ENCODE results near the gene MTX2. TPM values are rescaled to one million over a fixed set of nuclear protein-coding genes. Genes with fewer than 3 reads are reported as not detected.

Gene MTX2
- total RNA-seq, 3 donors from 2014 or later (not counting 1 experiment from before 2014, with no cell fraction given): 3.8 to 8.7 (median 7.7) TPM

DNA sequence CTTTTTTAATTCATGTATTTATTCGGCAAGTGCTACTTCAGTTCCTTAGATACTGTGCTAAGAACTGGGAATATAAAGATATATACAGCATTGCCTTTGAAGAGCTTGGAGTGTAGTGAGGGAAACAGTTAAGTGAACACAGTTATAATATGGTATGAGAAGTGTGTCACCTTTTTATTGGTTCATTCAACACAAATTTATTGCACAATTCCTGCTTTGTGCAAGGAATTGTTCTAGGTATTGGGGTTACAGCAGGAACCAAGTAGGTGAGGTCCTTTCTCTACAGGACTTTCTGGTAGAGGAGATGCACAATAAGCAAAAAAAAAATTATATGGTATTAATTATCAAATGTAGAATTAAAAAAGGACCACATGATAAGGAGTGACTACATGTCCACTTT is 65.5 kb downstream of the MTX2 start:
- WGBS (ENCODE audit: insufficient coverage): no CpG with 5 or more reads among the region's 1 CpG
- no peak for DNase-seq

DNA sequence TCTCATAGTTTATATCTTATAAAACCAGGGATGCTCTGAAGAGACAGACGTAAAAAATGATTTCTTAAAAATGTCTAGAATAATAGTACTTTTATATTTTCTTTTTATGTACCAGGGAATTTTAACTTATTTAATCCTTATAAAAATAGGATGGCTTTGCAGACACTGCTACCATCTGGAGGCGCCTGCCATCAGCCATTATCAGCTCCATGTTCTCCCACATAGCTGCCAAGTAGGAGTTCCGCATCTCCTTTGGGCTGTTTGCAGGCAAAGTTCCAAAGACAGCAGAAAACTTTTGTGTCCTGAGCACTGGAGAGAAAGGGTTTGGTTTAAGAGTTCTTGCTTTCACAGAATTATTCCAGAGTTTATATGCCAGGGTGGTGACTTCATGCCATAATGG is 69.2 kb downstream of the MTX2 start:
- no peak overlapping the region for H3K27ac Mint-ChIP-seq
- TF ChIP-seq, protein P1, sequence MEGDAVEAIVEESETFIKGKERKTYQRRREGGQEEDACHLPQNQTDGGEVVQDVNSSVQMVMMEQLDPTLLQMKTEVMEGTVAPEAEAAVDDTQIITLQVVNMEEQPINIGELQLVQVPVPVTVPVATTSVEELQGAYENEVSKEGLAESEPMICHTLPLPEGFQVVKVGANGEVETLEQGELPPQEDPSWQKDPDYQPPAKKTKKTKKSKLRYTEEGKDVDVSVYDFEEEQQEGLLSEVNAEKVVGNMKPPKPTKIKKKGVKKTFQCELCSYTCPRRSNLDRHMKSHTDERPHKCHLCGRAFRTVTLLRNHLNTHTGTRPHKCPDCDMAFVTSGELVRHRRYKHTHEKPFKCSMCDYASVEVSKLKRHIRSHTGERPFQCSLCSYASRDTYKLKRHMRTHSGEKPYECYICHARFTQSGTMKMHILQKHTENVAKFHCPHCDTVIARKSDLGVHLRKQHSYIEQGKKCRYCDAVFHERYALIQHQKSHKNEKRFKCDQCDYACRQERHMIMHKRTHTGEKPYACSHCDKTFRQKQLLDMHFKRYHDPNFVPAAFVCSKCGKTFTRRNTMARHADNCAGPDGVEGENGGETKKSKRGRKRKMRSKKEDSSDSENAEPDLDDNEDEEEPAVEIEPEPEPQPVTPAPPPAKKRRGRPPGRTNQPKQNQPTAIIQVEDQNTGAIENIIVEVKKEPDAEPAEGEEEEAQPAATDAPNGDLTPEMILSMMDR (IDR thresholded peaks at IDR 0.05): no peak
- DNase-seq: no peak
- Histone ChIP-seq H3K9me3 (ENCODE audit: control insufficient read depth, insufficient read depth, low read length) (no peaks in the 10 kb centered on the region), H3K27ac (ENCODE audit: low read length) (no peak overlapping the region), H3K27me3 (ENCODE audit: control insufficient read depth, insufficient read depth, low read length) (no peaks in the 10 kb centered on the region), H3K36me3 (ENCODE audit: control insufficient read depth, insufficient read depth, low read length) (peaks cover 4% of the 10 kb centered on the region), H3K4me1 (ENCODE audit: control insufficient read depth, insufficient read depth, low read length) (no peaks in the 10 kb centered on the region), H3K4me3 (ENCODE audit: low read length) (no peak overlapping the region)
- WGBS (ENCODE audit: insufficient coverage): 100% methylated on average over 2 of the region's 3 CpGs
- no peak for ATAC-seq
- H3K4me3 Mint-ChIP-seq: no peak overlapping the region
- H3K36me3 Mint-ChIP-seq: peaks cover 8% of the 10 kb centered on the region
- H3K4me1 Mint-ChIP-seq: no peaks in the 10 kb centered on the region
- H3K27me3 Mint-ChIP-seq (ENCODE audit: low read depth in 2 of 2): no peaks in the 10 kb centered on the region
- intact Hi-C loops (cut with micrococcal nuclease): no loop called here
- H3K9me3 Mint-ChIP-seq: peaks cover 0 to 2% of the 10 kb centered on the region in 2 donors

More for the DNA sequence above, 65.5 kb downstream of the MTX2 start:
- no peaks in the 10 kb centered on the region for H3K4me1 ChIP-seq (ENCODE audit: control insufficient read depth, insufficient read depth, low read length)
- Mint-ChIP-seq H3K4me3 (no peak overlapping the region), H3K36me3 (peaks cover 12% of the 10 kb centered on the region), H3K27me3 (ENCODE audit: low read depth in 2 of 2) (no peaks in the 10 kb centered on the region), H3K4me1 (no peaks in the 10 kb centered on the region), H3K27ac (no peak overlapping the region), H3K9me3 (peaks cover 0 to 2% of the 10 kb centered on the region in 2 donors)
- H3K9me3 ChIP-seq (ENCODE audit: control insufficient read depth, insufficient read depth, low read length): no peaks in the 10 kb centered on the region
- intact Hi-C loops (cut with micrococcal nuclease): no loop called here
- H3K27me3 ChIP-seq (ENCODE audit: control insufficient read depth, insufficient read depth, low read length): no peaks in the 10 kb centered on the region
- H3K27ac ChIP-seq (ENCODE audit: low read length): no peak overlapping the region
- TF ChIP-seq, protein P1 (IDR thresholded peaks at IDR 0.05): no peak
- H3K4me3 ChIP-seq (ENCODE audit: low read length): no peak overlapping the region
- ATAC-seq: no peak
- H3K36me3 ChIP-seq (ENCODE audit: control insufficient read depth, insufficient read depth, low read length): peaks cover 4% of the 10 kb centered on the region

GRCh38 chr2:176339208-176339607 is 70.0 kb downstream of the MTX2 start:
- H3K9me3 ChIP-seq (ENCODE audit: control insufficient read depth, insufficient read depth, low read length): no peaks in the 10 kb centered on the region
- no peaks in the 10 kb centered on the region for H3K4me1 Mint-ChIP-seq
- TF ChIP-seq, protein P1 (IDR thresholded peaks at IDR 0.05): no peak
- H3K4me1 ChIP-seq (ENCODE audit: control insufficient read depth, insufficient read depth, low read length): no peaks in the 10 kb centered on the region
- H3K36me3 ChIP-seq (ENCODE audit: control insufficient read depth, insufficient read depth, low read length): peaks cover 2% of the 10 kb centered on the region
- no peaks in the 10 kb centered on the region for H3K27me3 ChIP-seq (ENCODE audit: control insufficient read depth, insufficient read depth, low read length)
- ATAC-seq: no peak
- H3K27ac Mint-ChIP-seq: no peak overlapping the region
- no peak for DNase-seq
- peaks cover 8% of the 10 kb centered on the region for H3K36me3 Mint-ChIP-seq
- H3K27ac ChIP-seq (ENCODE audit: low read length): no peak overlapping the region
- no peaks in the 10 kb centered on the region for H3K27me3 Mint-ChIP-seq (ENCODE audit: low read depth in 2 of 2)
- WGBS (ENCODE audit: insufficient coverage): 100% methylated on average over 1 of the region's 1 CpG
- no peak overlapping the region for H3K4me3 ChIP-seq (ENCODE audit: low read length)
- intact Hi-C loops (cut with micrococcal nuclease): no loop called here
- peaks cover 0 to 2% of the 10 kb centered on the region in 2 donors for H3K9me3 Mint-ChIP-seq
- no peak overlapping the region for H3K4me3 Mint-ChIP-seq

- intact Hi-C loops (cut with micrococcal nuclease): no loop called here
- H3K4me1 Mint-ChIP-seq: no peaks in the 10 kb centered on the region
- Histone ChIP-seq H3K9me3 (ENCODE audit: control insufficient read depth, insufficient read depth, low read length) (no peaks in the 10 kb centered on the region), H3K27me3 (ENCODE audit: control insufficient read depth, insufficient read depth, low read length) (peaks cover 2% of the 10 kb centered on the region), H3K4me3 (ENCODE audit: low read length) (no peak overlapping the region), H3K27ac (ENCODE audit: low read length) (no peak overlapping the region), H3K36me3 (ENCODE audit: control insufficient read depth, insufficient read depth, low read length) (no peaks in the 10 kb centered on the region), H3K4me1 (ENCODE audit: control insufficient read depth, insufficient read depth, low read length) (no peaks in the 10 kb centered on the region)
- no peak overlapping the region for H3K4me3 Mint-ChIP-seq
- peaks cover 6% of the 10 kb centered on the region for H3K36me3 Mint-ChIP-seq
- no peaks in the 10 kb centered on the region for H3K9me3 Mint-ChIP-seq
- no peak for ATAC-seq
- H3K27me3 Mint-ChIP-seq (ENCODE audit: low read depth in 2 of 2): peaks cover 4 to 5% of the 10 kb centered on the region in 2 donors
- DNase-seq: no peak
- TF ChIP-seq, protein P1 (IDR thresholded peaks at IDR 0.05): no peak
- no peak overlapping the region for H3K27ac Mint-ChIP-seq
- WGBS (ENCODE audit: insufficient coverage): 31% methylated on average over 1 of the region's 4 CpGs
Observed at GRCh38 chr2:176356251-176356650, 87.0 kb downstream of the MTX2 start.
